GM19240 (cell line): Measurements from ENCODE around the gene BPHL.
"Not testable (repeated sequence)": the region's sequence is repeated elsewhere in the genome, so short reads cannot be mapped to it uniquely, and the experiment has no call there.

Source experiments
- DNase-seq: peaks from one replicate; pipeline ENCODE4 v3.0.0; 2011; ENCODE audit warnings: low spot score; ENCODE audit not compliant: insufficient read length

BPHL gene

DNA sequence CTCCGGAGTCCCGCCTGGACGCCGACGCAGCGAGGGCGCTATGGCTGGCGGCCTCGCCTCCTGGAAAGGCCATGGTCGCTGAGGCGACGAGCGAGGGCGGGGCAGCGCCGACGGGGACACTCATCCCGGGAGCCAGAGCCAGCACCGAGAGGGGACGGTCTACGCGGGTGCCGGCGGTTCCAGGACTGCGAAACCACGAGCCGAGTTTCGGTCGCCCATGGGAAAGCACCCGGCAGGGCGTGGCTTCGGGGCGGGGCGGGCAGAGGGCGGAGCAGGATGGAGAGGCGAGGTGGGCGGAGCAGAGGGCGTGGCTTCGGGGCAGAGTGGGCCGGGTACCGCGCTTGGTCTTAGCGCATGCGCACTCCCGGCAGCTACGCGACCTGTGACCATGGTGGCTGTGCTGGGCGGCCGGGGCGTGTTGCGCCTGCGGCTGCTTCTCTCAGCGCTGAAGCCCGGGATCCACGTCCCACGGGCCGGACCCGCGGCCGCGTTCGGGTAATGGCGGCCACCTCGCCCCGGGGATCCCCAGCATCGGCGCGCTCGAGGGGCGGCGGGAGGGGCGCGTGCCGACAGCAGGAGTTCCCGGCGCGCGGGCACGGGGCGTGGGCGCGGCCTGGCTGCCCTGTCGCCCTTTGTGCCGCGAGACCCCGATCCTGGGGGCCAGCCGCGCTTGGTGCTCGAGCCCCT, at the start of gene BPHL:
Gene BPHL, plus strand, starts transcription at position 359 of the 687 bp plus-strand sequence. Its CDS starts 30 bp downstream, at position 389.
- DNase-seq: peak; percentile 91

DNA sequence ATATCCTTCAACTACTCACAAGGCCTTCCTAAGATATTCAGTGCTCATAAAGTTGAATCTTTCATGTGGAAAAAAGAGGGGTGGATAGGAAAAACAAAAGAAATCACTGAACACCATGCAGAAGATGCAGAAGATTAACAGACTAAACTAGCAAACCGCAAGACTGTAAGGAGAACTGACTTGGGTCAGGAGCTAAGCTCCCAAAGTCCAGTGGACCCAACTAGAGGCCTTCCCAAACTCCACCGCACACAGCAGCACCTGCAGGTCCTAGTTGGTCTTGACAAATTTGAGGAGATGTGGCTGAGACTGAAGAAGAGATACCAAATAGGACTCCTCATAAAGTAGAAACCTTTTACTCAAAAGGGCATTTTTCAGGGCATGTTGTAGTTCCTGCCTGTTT, 46.9 kb upstream of the BPHL start:
- no peak for DNase-seq

DNA sequence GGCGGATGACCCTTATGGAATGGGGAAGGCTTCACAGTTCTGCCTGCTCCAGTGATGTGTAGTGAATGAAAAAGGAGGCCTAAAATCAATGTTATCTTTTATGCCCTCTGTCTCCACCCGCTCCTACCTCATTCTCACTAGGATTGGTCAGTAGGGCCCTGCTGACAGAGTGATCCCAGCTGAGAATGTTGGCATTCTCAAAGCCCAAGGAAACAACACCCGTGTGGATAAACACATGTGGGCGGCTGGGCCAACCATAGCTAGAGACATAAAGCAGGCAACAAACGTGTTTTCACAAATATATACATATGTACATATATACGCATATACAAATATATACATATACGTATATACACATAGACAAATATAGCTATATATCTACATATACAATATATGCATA, 45.7 kb upstream of the BPHL start:
- no peak for DNase-seq

DNA sequence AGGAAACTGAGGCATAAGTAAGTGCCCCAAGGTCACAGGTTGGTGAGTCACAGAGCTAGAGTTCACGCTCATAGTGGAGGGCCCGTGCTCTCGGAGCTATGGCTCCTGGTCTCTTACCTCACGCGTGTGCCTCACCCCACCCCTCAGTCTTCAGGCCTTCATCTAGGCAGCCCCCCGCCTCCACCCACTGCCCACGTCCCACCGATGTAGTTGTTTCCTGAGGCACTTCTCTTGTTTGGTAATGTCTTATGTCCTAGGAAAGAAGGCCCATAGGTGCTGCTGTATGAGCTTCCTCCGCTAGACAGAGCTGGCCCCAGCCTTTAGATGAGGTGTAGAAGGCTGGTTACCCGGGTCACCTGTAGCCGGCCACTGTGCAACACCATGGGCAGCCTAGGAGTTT, 45.1 kb upstream of the BPHL start:
- no peak for DNase-seq

DNA sequence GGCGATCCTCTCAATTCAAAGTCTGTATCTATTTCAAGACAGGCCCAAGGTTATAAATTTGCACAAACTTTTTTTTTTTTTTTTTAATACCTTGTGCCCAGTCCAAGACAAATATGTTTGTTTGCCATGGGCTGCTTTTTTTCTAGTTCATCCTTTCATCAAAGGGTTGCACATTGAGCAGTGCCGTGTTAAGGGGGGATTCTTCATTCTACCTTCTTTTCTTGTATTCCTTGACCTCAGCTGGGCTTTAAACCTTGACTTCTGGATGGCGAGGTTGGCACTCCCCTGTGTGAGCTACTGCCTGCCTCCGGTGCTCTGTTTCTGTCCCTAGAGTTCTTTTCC, 42.8 kb upstream of the BPHL start:
- no peak for DNase-seq

DNA sequence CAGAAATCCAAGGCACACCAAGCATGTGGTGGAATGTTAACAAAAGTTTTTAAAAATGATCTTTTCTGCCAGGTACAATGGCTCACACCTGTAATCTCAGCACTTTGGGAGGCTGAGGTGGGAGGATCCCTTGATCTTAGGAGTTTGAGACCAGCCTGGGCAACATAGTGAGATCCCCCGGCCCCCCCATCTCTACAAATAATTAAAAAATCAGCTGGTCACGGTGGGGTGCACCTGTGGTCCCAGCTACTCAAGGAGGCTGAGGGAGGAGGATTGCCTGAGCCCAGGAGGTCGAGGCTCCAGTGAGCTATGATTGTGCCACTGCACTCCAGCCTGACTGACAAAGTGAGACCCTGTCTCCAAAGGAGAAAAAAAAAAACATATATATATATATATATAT, 42.2 kb upstream of the BPHL start:
- DNase-seq: no peak

DNA sequence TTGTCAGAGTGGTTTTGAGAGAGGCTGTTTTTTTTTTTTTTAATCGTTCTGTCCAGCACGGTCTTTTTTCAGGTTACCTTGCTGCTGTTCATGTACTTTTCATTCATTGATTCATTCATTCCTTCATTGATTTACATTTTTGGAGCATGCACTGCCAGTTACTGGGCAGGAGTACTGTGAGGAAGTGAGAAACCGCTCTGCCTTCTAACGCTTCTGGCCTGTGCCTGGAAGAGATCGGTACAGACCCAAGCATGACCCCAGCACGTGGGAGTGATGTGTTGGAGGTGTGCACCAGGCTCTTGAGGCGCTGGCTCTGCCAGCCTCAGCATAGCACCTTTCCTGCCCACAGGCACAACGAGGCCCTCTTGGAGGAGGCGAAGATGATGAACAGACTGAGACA, 41.1 kb upstream of the BPHL start:
- no peak for DNase-seq

DNA sequence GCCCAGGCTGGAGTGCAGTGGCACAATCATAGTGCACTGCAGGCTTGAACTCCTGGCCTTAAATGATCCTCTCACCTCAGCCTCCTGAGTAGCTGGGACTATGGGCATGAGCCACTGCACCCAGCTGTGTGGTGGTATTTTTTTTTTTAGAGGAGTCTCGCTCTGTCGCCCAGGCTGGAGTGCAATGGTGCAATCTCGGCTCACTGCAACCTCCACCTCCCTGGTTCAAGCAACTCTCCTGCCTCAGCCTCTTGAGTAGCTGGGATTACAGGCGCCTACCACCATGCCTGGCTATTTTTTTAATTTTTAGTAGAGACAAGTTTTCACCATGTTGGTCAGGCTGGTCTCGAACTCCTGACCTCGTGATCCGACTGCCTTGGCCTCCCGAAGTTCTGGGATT, 39.6 kb upstream of the BPHL start:
- DNase-seq: not testable (repeated sequence)

DNA sequence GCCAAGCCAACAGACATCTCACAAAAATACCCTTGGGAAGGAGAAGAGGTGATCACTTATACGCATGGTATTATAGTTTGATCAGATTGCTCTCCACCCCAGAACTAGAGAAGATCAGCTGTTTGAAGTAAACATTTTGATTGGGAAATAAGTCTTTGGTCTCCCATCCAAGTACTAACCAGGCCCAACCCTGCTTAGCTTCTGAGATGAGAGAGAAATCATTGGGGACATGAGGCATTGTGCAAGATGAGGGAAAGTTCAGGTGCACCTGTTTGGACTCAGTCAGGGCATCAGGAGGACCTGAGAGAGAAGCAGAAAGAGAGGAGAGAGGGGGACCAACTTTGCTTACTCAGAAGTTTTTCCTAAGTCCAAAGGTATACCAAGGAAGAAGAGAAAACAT, 38.8 kb upstream of the BPHL start:
- DNase-seq: no peak

DNA sequence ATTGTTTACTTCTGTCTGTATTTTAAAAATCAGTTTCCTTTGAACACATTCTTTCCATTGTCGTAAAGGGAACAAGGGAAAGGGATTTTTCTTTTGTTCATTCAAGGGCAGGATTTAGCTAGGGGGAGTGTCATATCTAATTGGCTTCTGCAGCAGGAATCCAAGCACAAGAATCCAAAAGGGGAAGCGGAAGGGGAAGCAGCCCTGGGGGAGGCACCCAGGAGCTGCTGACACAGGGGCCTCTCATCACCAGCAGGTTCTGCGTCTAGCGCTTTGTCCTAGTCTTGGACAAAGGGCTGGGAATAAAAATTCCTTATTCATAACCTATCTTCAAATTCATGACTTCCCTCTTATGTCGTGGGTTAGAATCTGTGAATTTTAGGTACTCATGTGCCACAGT, 36.6 kb upstream of the BPHL start:
- no peak for DNase-seq

DNA sequence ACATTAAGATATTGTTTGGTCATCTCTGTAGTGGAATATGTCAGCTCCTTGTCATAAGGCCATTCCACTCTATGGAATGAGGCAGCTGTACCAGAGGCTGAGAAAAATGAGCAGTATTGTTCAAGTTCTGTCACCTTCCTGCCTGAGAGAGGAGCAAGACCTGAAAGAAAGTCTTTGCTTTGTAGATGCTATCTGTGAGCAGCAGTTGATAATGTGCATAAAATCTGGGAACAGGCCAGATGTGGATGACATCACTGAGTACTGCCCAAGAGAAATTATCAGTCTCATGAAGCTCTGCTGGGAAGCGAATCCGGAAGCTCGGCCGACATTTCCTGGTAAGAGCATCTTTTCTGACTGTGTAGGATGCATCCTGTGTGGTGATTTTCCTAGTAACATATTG, 33.4 kb upstream of the BPHL start:
- no peak for DNase-seq

DNA sequence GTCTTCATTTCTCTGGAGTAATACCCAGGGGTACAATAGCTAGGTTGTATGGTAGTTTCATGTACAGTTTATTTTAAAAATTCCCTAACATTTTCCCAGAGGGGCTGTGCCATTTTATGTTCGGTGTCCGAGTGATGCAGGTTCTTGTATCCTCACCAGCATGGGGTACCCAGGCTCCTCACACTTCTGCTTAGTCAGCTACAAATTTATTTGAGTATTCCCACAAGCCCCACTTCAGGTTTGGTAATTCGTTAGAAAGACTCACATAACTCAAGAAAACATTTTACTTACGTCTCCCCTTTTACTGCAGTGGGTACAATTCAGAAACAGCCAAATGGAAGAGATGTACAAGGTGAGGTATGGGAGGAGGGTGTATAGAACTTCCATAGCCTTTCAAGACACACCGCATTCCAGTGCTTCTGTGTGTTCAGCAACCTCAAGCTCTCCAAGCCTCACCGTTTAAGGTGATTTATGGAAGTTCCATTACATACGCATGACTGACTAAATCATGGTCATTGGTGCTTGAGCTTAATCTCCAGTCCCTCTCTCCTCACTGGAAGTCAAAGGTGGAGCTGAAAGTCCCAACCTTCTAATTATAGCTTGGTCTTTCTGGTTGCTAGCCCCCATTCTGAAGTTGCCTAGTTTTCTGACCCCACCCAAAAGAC, 32.1 kb upstream of the BPHL start:
- DNase-seq: no peak

DNA sequence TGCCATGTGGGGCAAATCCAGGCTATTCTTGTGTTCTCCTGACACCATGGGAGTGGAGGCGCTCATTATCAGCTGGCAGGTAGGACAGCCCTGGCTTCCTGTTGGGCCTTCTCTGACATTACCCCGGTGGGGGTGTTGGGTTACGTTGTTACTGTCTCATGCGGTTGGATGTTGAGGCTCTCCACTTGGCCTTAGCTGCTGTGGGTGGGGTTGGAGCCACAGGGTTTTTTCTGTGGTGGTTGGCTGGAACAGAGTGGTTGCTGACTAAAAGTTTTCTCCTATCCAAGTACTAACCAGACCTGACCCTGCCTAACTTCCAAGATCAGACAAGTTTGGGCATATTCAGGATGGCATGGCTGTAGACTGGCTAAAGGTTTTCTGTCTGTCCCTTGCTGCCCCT, 30.1 kb upstream of the BPHL start:
- no peak for DNase-seq

DNA sequence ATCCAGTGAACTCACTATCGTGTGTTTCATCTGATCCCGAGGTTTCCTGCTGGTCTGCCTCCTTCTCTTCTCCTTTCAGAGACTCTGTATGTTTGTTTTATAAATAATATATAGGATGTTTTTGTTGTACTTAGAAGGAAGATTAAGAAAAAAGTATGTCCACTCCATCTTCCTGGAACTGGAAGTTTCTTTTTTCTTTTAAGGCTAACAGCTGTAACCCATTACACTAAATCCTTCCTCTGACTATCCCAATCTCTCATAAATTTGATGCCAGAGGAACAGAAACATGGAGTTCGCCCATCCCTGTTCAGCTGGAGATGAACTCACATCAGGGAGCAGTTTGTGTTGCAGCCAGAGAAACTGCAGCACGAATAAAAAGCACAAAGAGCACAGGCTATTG, 29.5 kb upstream of the BPHL start:
- DNase-seq: no peak

DNA sequence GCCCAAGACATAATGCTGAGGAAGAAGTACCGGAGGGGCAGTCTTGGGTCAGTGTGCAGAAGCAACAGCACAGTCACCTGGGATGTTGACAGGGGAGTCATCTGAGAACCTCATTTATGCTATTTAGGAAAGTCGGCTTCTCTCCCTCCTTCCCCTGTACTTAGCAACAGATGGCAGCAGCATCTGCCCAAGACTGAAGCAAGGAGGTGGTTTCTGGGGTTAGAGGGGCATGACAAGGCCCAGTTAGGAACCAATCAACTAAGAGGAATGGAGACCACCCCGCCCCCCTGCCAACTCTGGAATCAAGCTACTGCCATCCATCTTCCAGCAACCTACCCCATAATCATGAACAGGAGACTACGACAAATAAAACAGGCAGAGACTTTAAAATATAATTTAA, 28.5 kb upstream of the BPHL start:
- no peak for DNase-seq

DNA sequence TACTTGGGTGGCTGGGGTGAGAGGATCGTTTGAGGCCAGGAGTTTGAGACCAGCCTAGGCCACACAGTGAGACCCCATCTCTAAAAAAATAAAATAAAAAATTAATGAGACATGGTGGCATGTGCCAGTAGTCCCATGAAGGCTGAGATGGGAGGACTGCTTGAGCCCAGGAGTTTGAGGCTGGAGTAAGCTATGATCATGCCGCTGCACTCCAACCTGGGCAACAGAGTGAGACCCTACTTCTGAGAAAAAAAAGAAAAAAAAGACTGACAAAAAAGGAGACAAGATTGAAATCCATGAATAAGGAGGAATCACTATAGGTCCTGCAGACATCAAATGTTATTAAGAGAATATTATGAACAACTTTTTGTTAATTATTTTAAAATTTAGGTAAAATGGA, 23.7 kb upstream of the BPHL start:
- no peak for DNase-seq

DNA sequence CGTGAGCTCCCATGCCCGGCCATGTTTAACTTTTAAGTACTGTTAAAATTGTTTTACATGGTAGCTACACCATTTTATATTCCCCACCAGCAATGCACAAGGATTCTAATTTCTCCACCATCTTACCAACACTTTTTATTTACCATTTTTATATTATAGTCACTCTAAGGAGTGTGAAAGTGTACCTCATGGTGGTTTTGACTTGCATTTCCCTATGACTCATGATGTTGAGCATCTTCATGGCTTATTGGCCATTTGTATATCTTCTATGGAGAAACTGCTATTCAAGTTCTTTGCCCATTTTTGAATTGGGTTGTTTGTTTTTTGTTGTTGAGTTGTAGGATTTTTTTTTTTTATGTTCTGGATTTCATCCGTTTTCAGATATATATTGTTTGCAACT, 15.6 kb upstream of the BPHL start:
- DNase-seq: no peak

DNA sequence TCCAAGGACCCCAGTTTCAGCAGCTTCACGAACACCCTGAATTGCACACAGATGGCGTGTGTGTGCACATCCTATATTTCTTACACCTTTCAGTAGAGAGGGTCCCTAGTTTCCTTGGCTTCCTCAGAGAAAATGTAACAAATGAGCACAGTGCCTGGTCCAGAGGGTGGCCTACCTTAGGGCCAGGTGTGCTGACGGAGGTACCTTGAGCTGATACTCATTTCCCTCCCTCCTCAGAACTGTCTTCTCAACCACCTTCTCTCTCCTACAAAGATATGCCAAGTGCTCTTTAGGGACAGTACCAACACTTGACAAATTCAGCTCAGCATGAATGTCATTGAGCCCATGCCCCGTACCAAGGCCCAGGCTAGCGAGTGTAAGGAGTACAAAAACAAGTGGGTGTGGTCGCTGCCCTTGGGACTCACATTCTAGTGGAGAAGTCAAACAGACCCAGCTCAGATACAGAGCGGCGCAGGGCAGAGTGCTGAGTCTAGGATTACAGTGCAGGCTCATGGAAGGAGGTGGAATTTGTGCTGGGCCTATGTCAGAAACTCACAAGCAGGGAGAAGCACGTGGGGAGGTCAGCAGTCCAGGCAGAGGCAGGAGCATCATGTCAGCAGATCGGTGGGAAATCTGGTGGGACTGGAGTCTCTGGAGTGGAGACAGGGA, 9.6 kb upstream of the BPHL start:
- DNase-seq: no peak

DNA sequence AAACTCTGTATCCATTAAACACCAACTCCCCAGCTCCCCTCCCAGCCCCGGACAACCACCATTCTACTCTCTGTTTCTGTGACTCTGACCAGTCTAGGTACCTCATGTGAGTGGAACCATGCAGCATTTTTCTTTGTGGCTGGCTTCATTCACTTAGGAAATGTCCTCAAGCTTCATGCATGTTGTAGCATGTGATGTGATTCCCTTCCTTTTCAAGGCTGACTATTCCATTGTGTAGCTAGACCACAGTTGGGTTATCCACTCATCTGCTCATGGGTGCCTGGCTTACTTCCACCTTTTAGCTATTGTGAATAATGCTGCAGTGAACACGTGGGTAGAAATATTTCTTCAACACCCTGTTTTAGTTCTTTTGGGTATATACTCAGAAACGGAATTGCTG, 8.8 kb upstream of the BPHL start:
- DNase-seq: no peak

DNA sequence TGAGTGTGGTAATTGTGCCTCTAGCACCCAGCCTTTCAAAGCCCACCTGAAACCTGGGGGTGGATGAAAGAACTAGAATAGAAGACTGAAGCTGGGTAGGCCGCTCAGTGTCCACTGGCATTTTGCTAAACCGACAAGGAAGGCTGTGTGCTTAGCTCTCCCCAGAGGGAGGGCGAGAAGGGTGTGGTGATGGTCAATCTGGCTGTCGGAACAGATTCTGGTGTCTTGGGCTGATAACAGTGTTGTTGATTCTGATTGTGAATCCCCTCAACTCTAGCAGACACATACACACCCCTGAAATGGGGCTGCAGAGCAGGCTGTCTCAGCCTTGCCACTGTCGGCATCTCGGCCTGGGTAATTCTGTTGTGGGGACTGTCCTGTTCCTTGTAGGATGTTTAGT, 4.1 kb upstream of the BPHL start:
- no peak for DNase-seq

DNA sequence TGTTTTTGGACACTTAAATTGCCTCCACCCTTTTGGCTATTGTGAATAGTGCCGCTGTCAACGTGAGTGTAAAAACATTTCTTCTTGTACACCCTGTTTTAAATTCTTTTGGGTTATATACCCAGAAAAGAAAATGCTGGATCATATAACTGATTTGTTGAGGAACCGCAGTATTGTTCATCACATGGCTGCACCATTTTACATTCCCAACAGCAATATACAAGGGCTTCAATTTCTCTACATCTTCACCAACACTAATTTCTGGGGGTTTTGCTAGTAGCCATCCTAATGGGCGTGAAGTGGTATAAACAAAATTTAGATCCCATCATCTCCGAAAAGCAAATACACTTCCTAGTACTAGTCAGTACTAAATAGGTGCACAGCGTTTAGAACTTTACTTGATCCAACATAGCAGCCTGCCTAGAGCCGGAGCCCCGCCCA, 579 bp upstream of the BPHL start:
- DNase-seq: no peak

DNA sequence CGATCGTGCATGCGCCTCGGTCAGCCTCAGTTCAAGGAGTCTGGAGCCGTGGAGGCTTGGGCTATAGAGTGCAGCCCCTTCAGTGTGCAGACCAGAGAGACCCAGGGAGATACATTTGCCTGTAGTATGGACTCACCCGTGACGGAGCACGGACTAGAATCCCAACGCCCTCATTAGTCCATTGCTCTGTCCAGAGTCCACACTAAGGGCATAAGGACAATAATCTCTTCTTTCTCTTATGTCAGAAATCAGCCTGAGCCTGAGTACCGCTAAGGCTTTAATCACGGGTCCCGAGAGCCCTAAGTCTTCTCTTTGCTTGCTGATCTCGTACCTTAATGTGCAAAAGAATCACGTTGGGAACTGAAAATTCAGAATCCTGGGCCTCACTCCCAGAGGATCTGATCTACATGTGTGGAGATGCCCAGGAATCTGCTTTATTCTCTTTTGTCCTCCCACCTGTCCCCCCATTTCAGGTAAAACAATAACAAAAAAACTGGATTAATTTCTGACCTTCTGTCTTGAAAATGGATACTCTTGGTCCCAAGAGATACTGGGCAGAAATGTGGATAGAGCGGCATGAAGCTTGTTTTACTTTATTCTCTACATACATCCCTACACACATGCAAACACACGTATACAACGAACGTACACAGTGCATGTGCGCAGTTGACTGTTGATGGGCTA, 671 bp downstream of the BPHL start:
- no peak for DNase-seq

DNA sequence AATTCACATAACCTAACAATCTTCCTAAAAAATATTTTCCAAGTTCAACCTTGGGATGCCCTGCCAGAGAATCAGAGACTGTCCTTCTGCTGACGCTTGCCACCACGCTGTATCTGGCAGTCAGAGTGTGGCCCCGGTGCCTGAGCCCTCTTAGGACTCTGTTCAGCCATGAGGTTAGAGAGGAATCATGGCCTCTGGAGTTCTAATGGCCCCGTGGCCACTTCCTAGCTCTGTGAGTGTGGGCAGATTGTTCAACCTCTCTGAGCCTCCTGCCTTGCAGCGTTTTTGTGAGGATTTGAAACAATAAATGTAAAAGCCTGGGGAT, 2.2 kb downstream of the BPHL start:
- no peak for DNase-seq
